GM12891 (cell line): ENCODE results near the gene ELAVL2.

Source experiments
- PAX5 ChIP-seq: IDR thresholded peaks from 2 replicates; pipeline ENCODE4 v1.6.1; 2011; ENCODE audit warnings: low read length, moderate library complexity, mild to moderate bottlenecking; ENCODE audit not compliant: insufficient read depth, severe bottlenecking
- POLR2A ChIP-seq: IDR thresholded peaks from 2 replicates; pipeline ENCODE4 v1.6.1; 2011; ENCODE audit warnings: low read depth, low read length, control low read depth
- POLR2AphosphoS5 ChIP-seq: IDR thresholded peaks from 2 replicates; pipeline ENCODE4 v1.6.1; 2011; ENCODE audit warnings: low read depth, low read length, control low read depth
- POU2F2 ChIP-seq: IDR thresholded peaks from 2 replicates; pipeline ENCODE4 v1.6.1; 2011; ENCODE audit warnings: low read depth, mild to moderate bottlenecking, control low read depth, low read length, moderate library complexity
- TAF1 ChIP-seq: IDR thresholded peaks from 2 replicates; pipeline ENCODE4 v1.6.1; 2011; ENCODE audit warnings: low read depth, low read length, control low read depth

GRCh38 chr9:23801523-23801922 is 24.5 kb downstream of the ELAVL2 start:
- no peak for TF ChIP-seq POLR2AphosphoS5
- TF ChIP-seq POLR2A = no peak
- no peak for TF ChIP-seq PAX5
- no peak for TF ChIP-seq POU2F2
- TF ChIP-seq TAF1 = no peak
